SU-DHL-6 (cell line): Measurements from ENCODE around the gene UTP11.

Source experiments
- H2AFZ ChIP-seq: fragments of 200-600 bp; sonication (generic); 2 replicates; pipeline ENCODE4 v1.6.1; 2014; ENCODE audit warnings: low read depth, mild to moderate bottlenecking, moderate library complexity, mixed read lengths, antibody characterized with exemption, low read length; ENCODE audit not compliant: severe bottlenecking
- H3F3A ChIP-seq: fragments of 200-600 bp; shearing (Covaris generic); 2 replicates; pipeline ENCODE4 v1.6.0; 2016; ENCODE audit warnings: antibody characterized with exemption, mild to moderate bottlenecking; ENCODE audit not compliant: insufficient read depth
- H3K27ac ChIP-seq: fragments of 200-600 bp; sonication (generic); 2 replicates; pipeline ENCODE4 v1.5.1; 2016; ENCODE audit warnings: low read depth, mild to moderate bottlenecking, low read length, moderate library complexity, mixed read lengths
- H3K27me3 ChIP-seq: fragments of 200-600 bp; sonication (generic), shearing (Covaris generic); 2 replicates; pipeline ENCODE4 v1.6.0; 2014; ENCODE audit warnings: mild to moderate bottlenecking, low read length
- H3K36me3 ChIP-seq: fragments of 200-600 bp; sonication (generic); 2 replicates; pipeline ENCODE4 v1.6.1; 2014; ENCODE audit warnings: mild to moderate bottlenecking, low read length, mixed read lengths
- H3K4me2 ChIP-seq: fragments of 300-600, 200-600 bp; shearing (Covaris generic), sonication (generic); 2 replicates; pipeline ENCODE4 v1.6.0; 2014; ENCODE audit warnings: low read length, low read depth, mild to moderate bottlenecking; ENCODE audit not compliant: poor library complexity, severe bottlenecking
- H3K4me3 ChIP-seq: fragments of 200-600 bp; sonication (generic); 2 replicates; pipeline ENCODE4 v1.5.1; 2014; ENCODE audit warnings: antibody characterized with exemption, low read length, mild to moderate bottlenecking, mixed read lengths; ENCODE audit not compliant: insufficient read depth, poor library complexity, severe bottlenecking
- H3K79me2 ChIP-seq: fragments of 200-600 bp; sonication (generic); 2 replicates; pipeline ENCODE4 v1.6.1; 2014; ENCODE audit warnings: mild to moderate bottlenecking, low read length, moderate library complexity; ENCODE audit not compliant: insufficient read depth
- H3K9ac ChIP-seq: fragments of 200-600 bp; sonication (generic); 2 replicates; pipeline ENCODE4 v1.7.0; 2014; ENCODE audit warnings: mild to moderate bottlenecking, low read length
- H3K9me2 ChIP-seq: fragments of 200-600 bp; sonication (generic); replicated peaks from 2 replicates; pipeline ENCODE4 v1.6.1; 2014; ENCODE audit warnings: low read length; ENCODE audit not compliant: insufficient read depth
- H3K9me3 ChIP-seq: fragments of 200-600 bp; sonication (generic); 2 replicates; pipeline ENCODE4 v1.6.1; 2014; ENCODE audit warnings: low read length, mixed read lengths; ENCODE audit not compliant: insufficient read depth
- H4K20me1 ChIP-seq: fragments of 200-600 bp; sonication (generic); 2 replicates; pipeline ENCODE4 v1.6.1; 2014; ENCODE audit warnings: low read depth, mild to moderate bottlenecking, antibody characterized with exemption, low read length, moderate library complexity, mixed read lengths
- EZH2phosphoT487 ChIP-seq: fragments of 200-600 bp; sonication (generic), shearing (Covaris generic); conservative IDR thresholded peaks from 2 replicates; pipeline ENCODE4 v1.6.1; 2018; ENCODE audit warnings: mild to moderate bottlenecking, antibody characterized with exemption, low read length, moderate library complexity, mixed read lengths
- TF ChIP-seq, protein P1 (sequence below): fragments of 200-600 bp; sonication (generic); IDR thresholded peaks from one replicate; pipeline ENCODE4 v1.5.1; 2017; ENCODE audit warnings: antibody characterized with exemption, mild to moderate bottlenecking, low read length, moderate library complexity; ENCODE audit not compliant: insufficient read depth, poor library complexity, severe bottlenecking

Gene UTP11

DNA sequence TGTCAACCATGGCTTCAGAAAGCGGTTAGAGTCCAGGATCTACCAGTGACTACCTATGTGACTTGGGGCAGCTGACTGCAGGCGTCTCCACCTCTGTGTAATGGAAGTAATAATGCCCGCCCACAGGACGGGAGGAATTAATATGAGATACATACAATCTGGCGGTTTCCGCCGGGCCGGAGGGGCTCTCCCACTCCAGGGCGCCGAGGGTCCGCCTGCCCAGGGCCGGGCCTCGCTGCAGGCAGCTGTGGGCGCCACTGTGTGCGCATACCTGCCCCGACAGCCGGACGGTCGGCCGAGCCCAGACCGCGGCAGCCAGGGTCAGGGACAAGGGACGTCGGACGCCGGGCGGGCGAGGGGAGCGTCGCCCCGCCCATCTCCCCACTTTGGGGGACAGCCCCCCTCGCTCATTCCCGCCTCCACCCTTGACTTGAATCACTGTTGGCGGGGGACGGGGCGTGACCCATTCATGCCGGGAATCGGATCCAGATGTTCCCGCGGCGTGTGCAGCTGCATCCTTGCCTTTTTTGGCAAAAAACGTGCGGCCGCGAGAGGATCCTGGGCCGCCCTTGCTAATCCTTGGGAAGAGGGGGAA, 16.7 kb upstream of the UTP11 start:
- Histone ChIP-seq H3K9me3 (no peaks in the 10 kb centered on the region), H3K9me2 (no peaks in the 10 kb centered on the region), H3K79me2 (no peaks in the 10 kb centered on the region), H3K36me3 (no peaks in the 10 kb centered on the region), H2AFZ (peak overlapping the region; percentile 69), H3K4me2 (peak overlapping the region; percentile 23), H4K20me1 (no peaks in the 10 kb centered on the region), H3F3A (0 out of 2 replicates have a peak, but pooled peaks cover 5% of the 10 kb centered on the region), H3K27me3 (no peaks in the 10 kb centered on the region), H3K4me3 (no peak overlapping the region), H3K9ac (peak overlapping the region; percentile 37), H3K27ac (no peak overlapping the region)
- TF ChIP-seq, protein P1, sequence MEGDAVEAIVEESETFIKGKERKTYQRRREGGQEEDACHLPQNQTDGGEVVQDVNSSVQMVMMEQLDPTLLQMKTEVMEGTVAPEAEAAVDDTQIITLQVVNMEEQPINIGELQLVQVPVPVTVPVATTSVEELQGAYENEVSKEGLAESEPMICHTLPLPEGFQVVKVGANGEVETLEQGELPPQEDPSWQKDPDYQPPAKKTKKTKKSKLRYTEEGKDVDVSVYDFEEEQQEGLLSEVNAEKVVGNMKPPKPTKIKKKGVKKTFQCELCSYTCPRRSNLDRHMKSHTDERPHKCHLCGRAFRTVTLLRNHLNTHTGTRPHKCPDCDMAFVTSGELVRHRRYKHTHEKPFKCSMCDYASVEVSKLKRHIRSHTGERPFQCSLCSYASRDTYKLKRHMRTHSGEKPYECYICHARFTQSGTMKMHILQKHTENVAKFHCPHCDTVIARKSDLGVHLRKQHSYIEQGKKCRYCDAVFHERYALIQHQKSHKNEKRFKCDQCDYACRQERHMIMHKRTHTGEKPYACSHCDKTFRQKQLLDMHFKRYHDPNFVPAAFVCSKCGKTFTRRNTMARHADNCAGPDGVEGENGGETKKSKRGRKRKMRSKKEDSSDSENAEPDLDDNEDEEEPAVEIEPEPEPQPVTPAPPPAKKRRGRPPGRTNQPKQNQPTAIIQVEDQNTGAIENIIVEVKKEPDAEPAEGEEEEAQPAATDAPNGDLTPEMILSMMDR = no peak
- TF ChIP-seq EZH2phosphoT487 = no peak

DNA sequence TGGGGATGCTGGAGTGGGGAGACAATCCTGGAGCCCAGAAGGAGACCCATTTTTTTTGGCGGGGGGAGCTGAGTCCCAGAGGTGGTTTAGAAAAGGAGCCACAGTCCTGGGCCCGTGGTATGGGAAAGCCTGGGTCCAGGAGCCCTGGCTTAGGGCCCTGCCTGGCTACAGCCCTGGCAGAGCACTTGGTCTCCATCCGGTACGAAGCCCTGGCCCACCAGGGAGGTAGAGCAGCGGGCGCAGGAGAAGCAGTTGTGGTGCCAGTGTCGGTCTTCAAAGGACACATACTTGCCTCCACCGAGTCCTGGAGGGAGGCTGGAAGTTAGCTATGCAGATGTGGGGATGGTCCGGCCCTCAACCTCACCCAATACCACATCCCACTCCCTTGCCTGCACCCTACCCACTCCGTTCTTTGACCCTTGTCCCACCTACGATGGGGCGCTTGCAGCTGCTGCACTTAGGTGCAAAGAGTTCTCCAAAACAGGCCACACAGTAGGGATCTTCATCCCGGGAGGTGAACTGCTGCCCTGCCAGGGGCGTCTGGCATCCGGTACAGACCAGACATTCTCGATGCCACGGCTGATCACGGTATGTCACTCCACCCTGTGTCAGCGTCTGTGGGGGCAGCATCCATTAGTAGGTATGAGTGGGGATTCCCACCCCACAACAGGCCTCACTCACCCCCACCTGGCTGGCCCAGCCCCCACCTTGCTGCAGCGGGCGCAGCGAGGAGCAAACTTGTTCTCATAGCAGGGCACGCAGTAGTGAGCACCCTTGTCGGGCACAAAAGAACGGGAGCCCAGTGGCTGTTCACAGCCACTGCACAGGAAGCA, 15.1 kb upstream of the UTP11 start:
- H3K27ac ChIP-seq = no peak overlapping the region
- no peak overlapping the region for H3K4me2 ChIP-seq
- H3F3A ChIP-seq = no peaks in the 10 kb centered on the region
- no peaks in the 10 kb centered on the region for H3K9me3 ChIP-seq
- no peak overlapping the region for H2AFZ ChIP-seq
- TF ChIP-seq, protein P1 = no peak
- no peak for TF ChIP-seq EZH2phosphoT487
- H3K79me2 ChIP-seq = no peaks in the 10 kb centered on the region
- H3K9me2 ChIP-seq = no peaks in the 10 kb centered on the region
- no peaks in the 10 kb centered on the region for H3K27me3 ChIP-seq
- H3K9ac ChIP-seq = no peak overlapping the region
- H4K20me1 ChIP-seq = no peaks in the 10 kb centered on the region
- no peaks in the 10 kb centered on the region for H3K36me3 ChIP-seq
- no peak overlapping the region for H3K4me3 ChIP-seq

DNA sequence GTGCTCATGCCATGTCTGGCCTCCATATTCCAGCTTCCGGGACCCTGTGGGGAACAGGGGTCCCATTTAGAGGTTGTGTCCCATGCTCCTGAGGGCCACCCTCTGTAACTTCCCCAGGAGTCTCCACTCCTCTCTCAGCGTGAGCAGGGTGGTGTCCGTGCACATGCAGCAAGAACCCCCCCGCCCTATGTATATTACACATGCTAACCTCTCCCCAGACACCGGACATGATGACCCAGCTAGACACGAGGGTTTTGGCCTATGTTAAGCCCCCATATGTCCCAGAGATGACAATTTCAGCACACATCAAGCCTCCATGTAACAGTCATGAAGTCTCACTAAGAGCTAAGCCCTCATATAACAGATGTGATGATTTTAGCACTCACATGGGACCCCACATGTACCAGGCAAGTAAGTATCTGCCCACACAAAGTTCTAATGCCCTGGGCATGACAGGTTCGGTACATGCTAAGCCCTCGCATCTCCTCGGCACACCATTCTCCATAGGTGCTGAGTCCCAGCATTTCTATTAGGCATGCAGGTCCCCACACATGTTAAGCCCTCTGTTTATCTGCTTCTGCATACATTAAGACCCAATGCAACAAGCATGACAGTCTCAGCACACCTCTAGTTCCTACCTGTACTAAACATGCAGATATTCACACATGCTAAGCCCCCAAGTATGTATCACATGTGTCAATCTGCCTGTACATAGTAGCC, 14.3 kb upstream of the UTP11 start:
- no peaks in the 10 kb centered on the region for H3K27me3 ChIP-seq
- H4K20me1 ChIP-seq = no peaks in the 10 kb centered on the region
- no peaks in the 10 kb centered on the region for H3F3A ChIP-seq
- no peaks in the 10 kb centered on the region for H3K36me3 ChIP-seq
- no peaks in the 10 kb centered on the region for H3K9me2 ChIP-seq
- no peak for TF ChIP-seq EZH2phosphoT487
- TF ChIP-seq, protein P1 = no peak
- H3K9ac ChIP-seq = no peak overlapping the region
- no peak overlapping the region for H3K4me2 ChIP-seq
- no peak overlapping the region for H3K27ac ChIP-seq
- no peak overlapping the region for H3K4me3 ChIP-seq
- H2AFZ ChIP-seq = no peak overlapping the region
- H3K79me2 ChIP-seq = no peaks in the 10 kb centered on the region
- H3K9me3 ChIP-seq = no peaks in the 10 kb centered on the region
